Neutrophil (primary cell): Measurements from ENCODE around the gene PTPRC.

Source experiments
- H3K27ac ChIP-seq: fragments of 200-600 bp; sonication (generic); 2 replicates; pipeline ENCODE4 v1.5.1; 2016; ENCODE audit warnings: mild to moderate bottlenecking, moderate library complexity
- H3K27me3 ChIP-seq: fragments of 200-600 bp; sonication (generic); 2 replicates; pipeline ENCODE4 v1.6.0; 2016; ENCODE audit warnings: mild to moderate bottlenecking
- H3K36me3 ChIP-seq: fragments of 200-600 bp; sonication (generic); 2 replicates; pipeline ENCODE4 v1.5.1; 2017
- H3K4me1 ChIP-seq, 2 experiments: fragments of 200-600 bp in 1 of 2; sonication (generic) in 1 of 2; 1 replicate in 1 of 2; 2 replicates in 1 of 2; pipeline versions ENCODE4 v1.5.1 to v1.6.1; 2013 to 2016; ENCODE audit warnings: low read depth in 1 of 2, low read length in 1 of 2, mild to moderate bottlenecking in 1 of 2, moderate library complexity in 1 of 2; ENCODE audit not compliant: control insufficient read depth in 1 of 2, insufficient read depth in 1 of 2
- H3K4me3 ChIP-seq, 2 experiments: fragments of 200-600 bp in 1 of 2; sonication (generic) in 1 of 2; 1 replicate in 1 of 2; 2 replicates in 1 of 2; pipeline ENCODE4 v1.5.1; 2013 to 2016; ENCODE audit warnings: low read depth in 1 of 2, low read length in 1 of 2, mild to moderate bottlenecking in 1 of 2, moderate library complexity in 1 of 2
- H3K9me3 ChIP-seq: fragments of 200-600 bp; sonication (generic); 2 replicates; pipeline ENCODE4 v1.5.1; 2016
- TF ChIP-seq, protein P1 (sequence below): fragments of 200-600 bp; sonication (generic); IDR thresholded peaks from 2 replicates; pipeline ENCODE4 v1.5.1; 2016; ENCODE audit warnings: antibody characterized with exemption

Gene PTPRC

DNA sequence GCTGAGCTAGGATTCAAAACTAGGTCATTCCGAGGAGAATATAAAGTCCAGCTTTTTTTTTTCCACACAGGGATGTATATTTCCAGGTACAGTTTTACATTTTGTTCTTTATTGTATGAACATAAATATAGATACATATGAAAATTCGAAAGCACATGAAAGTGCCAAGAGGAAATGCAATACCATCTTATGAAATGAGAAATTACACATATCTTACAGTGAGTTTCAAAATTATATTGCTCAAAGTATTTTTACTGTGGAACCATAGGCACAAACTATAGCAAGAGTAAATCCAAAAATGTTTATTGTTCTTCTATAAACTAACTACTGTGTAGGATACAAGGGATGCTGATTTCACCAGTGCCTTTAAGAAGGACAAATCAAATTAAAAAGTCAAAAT, 39.0 kb downstream of the PTPRC start:
- peak overlapping the region; percentile 97 for H3K27ac ChIP-seq
- H3K27me3 ChIP-seq = no peaks in the 10 kb centered on the region
- peaks cover 9% of the 10 kb centered on the region for H3K36me3 ChIP-seq
- H3K4me1 ChIP-seq = peaks cover 93 to 97% of the 10 kb centered on the region in 2 experiments
- H3K9me3 ChIP-seq = no peaks in the 10 kb centered on the region
- peak overlapping the region; percentile 12 to 43 for H3K4me3 ChIP-seq
- TF ChIP-seq, protein P1, sequence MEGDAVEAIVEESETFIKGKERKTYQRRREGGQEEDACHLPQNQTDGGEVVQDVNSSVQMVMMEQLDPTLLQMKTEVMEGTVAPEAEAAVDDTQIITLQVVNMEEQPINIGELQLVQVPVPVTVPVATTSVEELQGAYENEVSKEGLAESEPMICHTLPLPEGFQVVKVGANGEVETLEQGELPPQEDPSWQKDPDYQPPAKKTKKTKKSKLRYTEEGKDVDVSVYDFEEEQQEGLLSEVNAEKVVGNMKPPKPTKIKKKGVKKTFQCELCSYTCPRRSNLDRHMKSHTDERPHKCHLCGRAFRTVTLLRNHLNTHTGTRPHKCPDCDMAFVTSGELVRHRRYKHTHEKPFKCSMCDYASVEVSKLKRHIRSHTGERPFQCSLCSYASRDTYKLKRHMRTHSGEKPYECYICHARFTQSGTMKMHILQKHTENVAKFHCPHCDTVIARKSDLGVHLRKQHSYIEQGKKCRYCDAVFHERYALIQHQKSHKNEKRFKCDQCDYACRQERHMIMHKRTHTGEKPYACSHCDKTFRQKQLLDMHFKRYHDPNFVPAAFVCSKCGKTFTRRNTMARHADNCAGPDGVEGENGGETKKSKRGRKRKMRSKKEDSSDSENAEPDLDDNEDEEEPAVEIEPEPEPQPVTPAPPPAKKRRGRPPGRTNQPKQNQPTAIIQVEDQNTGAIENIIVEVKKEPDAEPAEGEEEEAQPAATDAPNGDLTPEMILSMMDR = no peak

DNA sequence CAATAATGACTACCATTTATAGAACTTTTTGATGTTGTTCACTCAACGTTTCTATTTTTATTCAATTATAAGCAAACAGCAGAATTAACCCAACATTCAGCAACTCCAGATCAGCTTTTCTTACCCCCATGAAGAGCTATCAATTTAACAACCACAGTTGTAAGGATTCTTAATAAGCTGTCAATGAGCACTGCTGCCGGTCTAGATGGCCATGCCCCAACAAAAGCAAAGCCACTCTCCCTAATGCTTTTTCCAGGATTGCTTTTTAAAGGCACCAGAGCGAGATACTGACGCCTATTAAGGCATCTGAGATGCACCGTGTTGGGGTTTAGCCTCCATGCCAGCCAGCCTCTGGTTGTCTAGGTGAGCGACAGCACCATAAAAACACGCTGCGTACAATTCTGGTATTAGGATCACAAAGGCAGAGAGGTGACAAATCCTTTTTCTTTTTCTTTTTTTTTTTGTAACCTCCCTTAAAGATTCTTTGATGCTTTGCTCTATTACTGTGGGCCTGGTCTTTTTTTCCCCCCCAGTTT, 39.5 kb downstream of the PTPRC start:
- H3K27ac ChIP-seq = peak overlapping the region; percentile 97
- no peaks in the 10 kb centered on the region for H3K27me3 ChIP-seq
- H3K4me3 ChIP-seq = peak overlapping the region; percentile 12 to 43
- peaks cover 9% of the 10 kb centered on the region for H3K36me3 ChIP-seq
- H3K4me1 ChIP-seq = peaks cover 95 to 97% of the 10 kb centered on the region in 2 experiments
- H3K9me3 ChIP-seq = no peaks in the 10 kb centered on the region
- TF ChIP-seq, protein P1 = no peak

DNA sequence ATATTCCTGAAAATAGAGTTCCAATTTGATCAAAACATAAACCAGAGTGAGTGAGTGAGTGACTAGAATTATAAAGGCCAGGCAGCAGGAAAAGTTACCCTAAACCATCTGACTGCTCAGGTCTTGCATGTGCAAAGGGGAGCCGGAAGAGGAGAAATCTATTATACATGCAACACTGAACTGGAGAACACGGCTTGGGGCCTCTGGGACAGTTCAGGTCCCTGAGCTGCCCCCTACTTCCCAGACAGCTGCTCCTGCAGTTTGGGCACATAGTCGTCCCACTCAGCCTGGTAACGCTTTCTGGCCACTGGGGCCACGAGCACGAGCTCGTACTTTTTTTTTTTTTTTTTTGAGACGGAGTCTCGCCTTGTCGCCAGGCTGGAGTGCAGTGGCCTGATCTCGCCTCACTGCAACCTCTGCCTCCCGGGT, 40.1 kb downstream of the PTPRC start:
- peaks cover 95 to 97% of the 10 kb centered on the region in 2 experiments for H3K4me1 ChIP-seq
- H3K36me3 ChIP-seq = peaks cover 9% of the 10 kb centered on the region
- no peaks in the 10 kb centered on the region for H3K9me3 ChIP-seq
- peak overlapping the region; percentile 12 to 43 for H3K4me3 ChIP-seq
- no peaks in the 10 kb centered on the region for H3K27me3 ChIP-seq
- H3K27ac ChIP-seq = peak overlapping the region; percentile 97
- TF ChIP-seq, protein P1 = no peak

DNA sequence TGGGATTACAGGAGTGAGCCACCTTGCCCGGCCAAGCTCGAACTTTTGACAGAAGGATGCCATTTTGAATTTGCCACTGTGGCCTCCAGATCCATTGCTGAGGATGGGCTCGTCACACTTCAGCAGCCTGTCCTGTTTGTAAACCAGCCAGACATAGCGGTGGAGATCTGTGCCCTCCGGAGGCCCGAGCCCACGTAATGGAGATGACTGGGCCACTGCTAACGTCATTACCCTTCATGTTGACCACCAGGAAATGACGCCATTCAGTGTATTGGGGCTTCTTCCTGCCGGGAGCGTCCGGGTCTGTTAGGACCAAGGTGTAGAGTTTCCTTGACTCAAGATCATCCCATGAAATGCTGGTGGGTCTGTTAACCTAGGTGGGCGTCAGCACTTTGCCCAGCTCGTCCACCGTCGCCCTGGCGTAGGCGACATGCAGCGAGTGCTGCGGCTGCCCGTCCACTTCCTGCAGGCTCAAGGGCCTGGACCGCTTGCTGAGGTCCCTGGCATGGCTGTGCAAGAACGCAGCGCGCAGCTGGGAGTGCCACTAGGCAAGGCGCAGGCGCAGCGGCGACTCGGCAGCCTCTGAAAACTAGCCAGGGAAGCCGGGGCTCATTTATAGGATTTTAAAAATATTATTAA, 40.8 kb downstream of the PTPRC start:
- H3K27ac ChIP-seq = peak overlapping the region; percentile 97
- H3K27me3 ChIP-seq = no peaks in the 10 kb centered on the region
- H3K4me1 ChIP-seq = peaks cover 99% of the 10 kb centered on the region in 2 experiments
- peaks cover 9% of the 10 kb centered on the region for H3K36me3 ChIP-seq
- peak overlapping the region; percentile 18 to 45 for H3K4me3 ChIP-seq
- TF ChIP-seq, protein P1 = no peak
- no peaks in the 10 kb centered on the region for H3K9me3 ChIP-seq

DNA sequence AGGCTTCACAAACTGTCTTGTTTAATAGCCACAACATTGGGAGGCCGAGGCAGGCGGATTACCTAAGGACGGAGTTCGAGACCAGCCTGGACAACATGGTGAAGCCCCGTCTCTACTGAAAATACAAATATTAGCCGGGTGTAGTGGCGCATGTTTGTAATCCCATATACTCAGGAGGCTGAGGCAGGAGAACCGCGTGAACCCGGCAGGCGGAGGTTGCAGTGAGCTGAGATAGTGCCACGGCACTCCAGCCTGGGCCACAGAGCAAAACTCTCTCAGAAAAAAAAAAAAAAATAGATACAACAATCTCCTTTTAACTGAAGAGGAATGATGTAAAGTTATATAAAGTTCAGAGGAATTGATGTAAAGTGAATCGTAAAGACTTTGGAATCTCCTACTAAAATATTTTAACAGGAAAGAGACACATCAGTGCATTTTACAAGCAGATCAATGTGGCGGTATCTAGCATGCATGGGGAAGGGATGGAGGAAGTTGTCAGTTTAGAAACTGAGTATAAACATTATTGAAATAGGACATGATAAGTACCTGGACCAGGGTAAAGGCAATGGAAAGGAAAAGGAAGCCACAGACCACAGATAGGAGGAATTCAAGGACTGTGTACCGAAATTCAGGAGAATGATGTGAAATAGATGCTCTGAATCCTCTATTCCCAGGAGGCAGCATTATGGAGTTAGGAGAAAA, 41.5 kb downstream of the PTPRC start:
- Histone ChIP-seq H3K27me3 (no peaks in the 10 kb centered on the region), H3K27ac (peak overlapping the region; percentile 97), H3K4me1 (peaks cover 99% of the 10 kb centered on the region in 2 experiments), H3K4me3 (peak overlapping the region; percentile 18 to 45), H3K36me3 (peaks cover 9% of the 10 kb centered on the region), H3K9me3 (no peaks in the 10 kb centered on the region)
- TF ChIP-seq, protein P1 = no peak
